ENCODE results near the gene OSBPL5. TPM values are rescaled to one million over a fixed set of nuclear protein-coding genes. Genes with fewer than 3 reads are reported as not detected.
A peak's percentile ranks its signal among the peaks of the same experiment; 100 is the strongest.

OSBPL5 gene
- total RNA-seq, 1 experiment from 2014 or later = 16.1 TPM

GRCh38 chr11:3201677-3202181, 36.6 kb upstream of the OSBPL5 start:
- Histone ChIP-seq H3K79me1 (ENCODE audit: insufficient read depth, low read depth, low read length, poor library complexity, severe bottlenecking) (no peaks in the 10 kb centered on the region), H3K4me2 (ENCODE audit: insufficient read depth, insufficient read length, low read length) (no peak overlapping the region), H3K18ac (ENCODE audit: insufficient read length, low read depth, low read length) (no peak overlapping the region), H3K27ac (ENCODE audit: insufficient read length, low read depth, low read length) (no peak overlapping the region), H4K8ac (replicated peaks; ENCODE audit: insufficient read length, low read depth, low read length) (no peak overlapping the region), H2BK20ac (ENCODE audit: low read depth, low read length, poor library complexity, severe bottlenecking) (no peak overlapping the region), H2BK120ac (ENCODE audit: low read depth, low read length, poor library complexity, severe bottlenecking) (no peak overlapping the region), H2BK15ac (ENCODE audit: low read depth, low read length) (no peak overlapping the region), H4K91ac (ENCODE audit: insufficient read length, low read depth, low read length) (no peak overlapping the region), H3K23ac (ENCODE audit: insufficient read length, low read depth, low read length) (no peak overlapping the region), H2AK5ac (ENCODE audit: insufficient read length, low read length) (no peak overlapping the region), H3K79me2 (ENCODE audit: insufficient read depth, low read length) (no peaks in the 10 kb centered on the region), H2AFZ (ENCODE audit: low read length) (no peak overlapping the region), H3K4ac (ENCODE audit: low read depth, low read length) (no peak overlapping the region), H3K56ac (ENCODE audit: insufficient read length, low read depth, low read length) (no peak overlapping the region), H3K23me2 (ENCODE audit: insufficient read length, low read depth, low read length, poor library complexity, severe bottlenecking) (peaks cover 9% of the 10 kb centered on the region), H3K9me3 (ENCODE audit: control insufficient read depth, low read depth, low read length) (no peaks in the 10 kb centered on the region), H3K27me3 (ENCODE audit: insufficient read depth, low read length) (peaks cover 9% of the 10 kb centered on the region; the same call in 1 of the 2 replicates), H4K20me1 (ENCODE audit: control insufficient read depth, insufficient read depth, insufficient read length) (peaks cover under 1% of the 10 kb centered on the region), H3K14ac (ENCODE audit: insufficient read depth, low read length) (no peak overlapping the region), H4K5ac (ENCODE audit: insufficient read length, low read depth, low read length) (no peak overlapping the region), H2BK12ac (ENCODE audit: insufficient read length, low read depth, low read length) (no peak overlapping the region), H3K9ac (ENCODE audit: extremely low read depth, insufficient read length, low read length) (no peak overlapping the region), H2BK5ac (ENCODE audit: insufficient read length, low read length) (no peak overlapping the region), H3T11ph (ENCODE audit: low read length) (no peak overlapping the region), H3K4me1 (ENCODE audit: insufficient read depth, low read length) (no peaks in the 10 kb centered on the region)
- peak; percentile 26 for DNase-seq
- no CpG with 5 or more reads among the region's 17 CpGs for WGBS (ENCODE audit: extremely low coverage, insufficient read length, low lambda C conversion rate)
- Mint-ChIP-seq H3K4me3 (no peak overlapping the region), H3K9me3 (no peaks in the 10 kb centered on the region), H3K36me3 (ENCODE audit: insufficient read depth in 1 of 3, low read depth in 3 of 3) (no peaks in the 10 kb centered on the region), H3K4me1 (peaks cover 8 to 9% of the 10 kb centered on the region in 2 experiments), H3K27me3 (ENCODE audit: low read depth) (peaks cover 59% of the 10 kb centered on the region), H3K27ac (no peak overlapping the region)
- no peak for TF ChIP-seq CTCF (conservative IDR thresholded peaks at IDR 0.05)
